Esophagus mucosa (tissue), 1 donor: ENCODE results near the gene PLAAT5. TPM values are rescaled to one million over a fixed set of nuclear protein-coding genes. Genes with fewer than 3 reads are reported as not detected.

Experiments
- ATAC-seq: fragments of 200-7000 bp; cut with Tn5 transposase; one replicate; pipeline ENCODE4 v1.9.1; 2020
- total RNA-seq: library from RNA; stranded (reverse); gene quantifications from one replicate; pipeline ENCODE4 v1.2.4, GENCODE V29; 2023
- donor health status: DM: yes; HTN: yes; CAD: no.

Gene PLAAT5
- total RNA-seq, 1 donor from 2014 or later, result 0.16 TPM

DNA sequence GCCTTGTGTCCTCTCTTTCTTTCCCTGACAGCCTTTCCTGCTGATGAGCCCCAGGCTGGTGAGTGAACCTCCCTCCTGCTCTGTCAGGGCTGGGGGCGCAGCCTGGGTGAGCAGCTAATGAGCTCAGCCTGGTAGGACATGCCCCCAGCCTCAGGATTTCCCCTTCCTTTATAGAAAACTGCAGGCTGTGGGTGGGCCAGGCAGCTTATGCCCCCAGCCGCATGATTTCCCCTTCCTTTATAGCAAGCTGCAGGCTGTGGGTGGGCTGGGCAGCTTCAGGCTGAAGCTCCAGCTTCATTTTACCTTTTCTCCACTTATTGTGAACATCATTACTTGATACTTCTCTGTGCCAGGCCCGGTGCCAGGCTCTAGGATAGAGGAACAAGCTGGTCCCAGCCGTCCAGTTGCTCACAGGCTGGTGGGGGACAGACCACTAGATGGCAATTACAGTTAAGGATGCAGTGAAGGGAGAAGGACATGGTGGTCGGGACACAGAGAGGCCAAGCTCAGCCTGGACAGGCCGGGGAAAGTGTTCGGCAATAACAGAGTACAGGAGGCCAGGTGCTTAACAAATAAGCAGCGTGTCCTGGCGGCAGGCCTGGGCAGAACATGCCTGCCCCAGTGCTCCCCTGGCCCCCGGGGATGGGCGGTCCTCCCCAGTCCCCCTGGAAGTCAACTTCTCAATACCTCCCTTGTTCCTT, 20.2 kb upstream of the PLAAT5 start:
- ATAC-seq, result no peak

- ATAC-seq, result no peak
Observed at GRCh38 chr11:63510360-63511047, 19.5 kb upstream of the PLAAT5 start.

DNA sequence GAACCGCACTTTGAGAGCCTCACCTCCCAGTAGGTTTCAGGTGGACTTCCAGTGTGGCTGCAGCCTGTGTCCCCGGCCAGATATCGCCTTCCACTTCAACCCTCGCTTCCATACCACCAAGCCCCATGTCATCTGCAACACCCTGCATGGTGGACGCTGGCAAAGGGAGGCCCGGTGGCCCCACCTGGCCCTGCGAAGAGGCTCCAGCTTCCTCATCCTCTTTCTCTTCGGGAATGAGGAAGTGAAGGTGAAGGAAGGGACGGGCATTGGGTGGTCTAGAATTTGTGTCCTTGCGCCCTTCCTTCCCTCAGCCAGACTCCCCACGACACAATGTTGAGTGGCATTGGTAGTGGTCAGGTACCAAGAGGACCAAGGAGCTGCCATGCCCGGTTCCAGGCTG, 17.8 kb upstream of the PLAAT5 start:
- ATAC-seq, result no peak

DNA sequence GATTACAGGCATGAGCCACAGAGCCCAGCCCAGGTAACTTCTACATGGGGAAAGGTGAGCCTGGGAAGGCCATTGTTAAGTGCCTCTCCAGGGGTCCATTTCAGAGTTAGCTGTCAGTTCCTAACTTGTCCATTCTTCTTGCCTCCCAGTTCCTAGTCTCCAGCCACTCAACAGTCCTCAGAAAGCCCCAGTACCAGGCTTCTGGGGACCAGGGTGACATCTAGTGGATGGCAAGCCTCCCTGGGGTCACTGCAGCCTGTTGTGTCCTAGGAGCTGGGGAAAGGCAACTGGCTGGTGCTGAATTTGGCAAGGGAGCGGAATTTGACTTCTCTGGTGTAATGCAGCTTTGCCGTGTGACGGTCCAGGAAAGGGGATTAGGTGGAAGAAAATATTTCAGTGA, 17.0 kb upstream of the PLAAT5 start:
- ATAC-seq, result no peak

DNA sequence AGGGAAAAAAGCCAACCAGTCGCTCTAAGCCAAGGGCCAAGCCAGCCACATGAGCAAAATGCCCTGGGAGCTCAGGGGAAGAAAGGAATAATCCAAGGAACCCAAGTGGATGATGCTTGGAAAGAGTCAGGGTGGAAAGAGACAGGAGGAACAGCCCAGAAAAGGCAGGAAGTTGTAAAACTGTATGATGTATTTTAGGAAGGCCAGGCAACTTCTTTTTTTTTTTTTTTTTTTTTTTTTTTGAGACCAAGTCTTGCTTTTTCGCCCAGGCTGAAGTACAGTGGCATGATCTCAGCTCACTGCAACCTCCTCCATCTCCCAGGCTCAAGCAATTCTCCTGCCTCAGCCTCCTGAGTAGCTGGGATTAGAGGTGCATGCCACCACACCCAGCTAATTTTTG, 16.5 kb upstream of the PLAAT5 start:
- ATAC-seq, result no peak

GRCh38 chr11:63506876-63507275, 15.9 kb upstream of the PLAAT5 start:
- ATAC-seq, result no peak

DNA sequence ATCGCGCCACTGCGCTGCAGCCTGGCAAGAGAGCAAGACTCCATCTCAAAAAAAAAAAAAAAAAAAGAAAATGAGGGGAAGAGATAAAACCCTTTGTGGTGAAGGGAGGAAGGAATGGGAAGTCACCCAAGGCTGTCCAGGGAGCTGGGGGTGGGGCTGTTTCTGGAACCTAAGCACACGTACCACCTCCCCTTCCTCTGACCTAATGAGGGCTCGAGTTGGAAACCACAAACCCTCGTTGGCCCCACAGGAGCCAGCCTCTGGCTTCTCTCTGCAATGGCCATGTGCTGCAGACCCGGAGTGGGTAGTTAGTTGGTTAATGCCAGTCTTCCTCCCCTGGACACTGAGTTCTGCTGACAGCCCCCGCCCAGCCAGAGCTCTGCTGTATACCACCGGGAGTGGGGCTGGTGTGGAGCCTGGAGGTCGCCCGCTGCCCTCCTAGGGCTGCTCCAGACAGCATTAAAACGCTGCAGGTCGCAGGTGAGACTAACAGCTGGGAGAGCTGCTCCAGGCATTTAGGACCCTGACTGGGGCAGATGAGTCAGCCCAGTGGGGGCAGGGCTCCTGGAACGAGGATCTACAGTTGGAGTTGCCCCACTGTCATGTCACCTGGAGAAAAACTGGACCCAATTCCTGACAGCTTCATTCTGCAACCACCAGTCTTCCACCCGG, 15.0 kb upstream of the PLAAT5 start, which contains the start of gene LGALS12:
LGALS12 (plus strand) TSS at position 228 of the 672 bp plus-strand sequence; CDS start at position 603, 375 bp downstream.
- ATAC-seq, result peak; percentile 19

DNA sequence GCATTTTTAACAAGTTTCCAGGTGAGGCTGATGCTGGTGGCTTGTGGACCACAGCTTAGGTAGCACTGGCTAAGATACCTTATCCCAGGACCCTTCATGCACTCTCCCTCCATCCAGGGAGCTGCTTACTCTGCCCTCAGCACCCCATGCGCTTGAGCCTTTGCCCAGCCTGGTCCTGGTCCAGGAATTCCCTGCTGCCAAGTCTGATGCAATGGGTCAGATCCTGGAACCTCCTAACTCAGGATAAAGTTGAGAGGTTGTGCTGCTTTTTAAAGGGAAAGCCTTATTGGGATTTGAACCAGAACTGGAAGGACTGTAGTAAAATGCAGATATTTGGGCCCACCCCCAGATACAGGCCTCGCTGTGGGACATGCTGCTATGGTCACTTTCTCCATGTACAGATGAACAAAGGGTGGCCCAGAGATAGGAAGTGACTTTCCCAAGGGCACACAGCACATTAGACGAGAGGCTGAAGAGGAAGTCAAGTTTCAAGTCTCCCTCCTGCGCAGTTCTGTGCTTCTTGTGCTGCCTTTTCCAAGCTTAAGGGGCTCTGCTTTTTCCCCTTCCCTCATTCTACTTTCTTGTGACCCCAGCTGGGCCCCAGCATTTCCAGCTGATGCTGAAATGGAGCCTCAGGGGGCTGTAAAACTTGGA, 14.1 kb upstream of the PLAAT5 start:
- no peak for ATAC-seq

- no peak for ATAC-seq
Observed at GRCh38 chr11:63504054-63504453, 13.1 kb upstream of the PLAAT5 start.

GRCh38 chr11:63503492-63503891, 12.5 kb upstream of the PLAAT5 start:
- ATAC-seq, result no peak

DNA sequence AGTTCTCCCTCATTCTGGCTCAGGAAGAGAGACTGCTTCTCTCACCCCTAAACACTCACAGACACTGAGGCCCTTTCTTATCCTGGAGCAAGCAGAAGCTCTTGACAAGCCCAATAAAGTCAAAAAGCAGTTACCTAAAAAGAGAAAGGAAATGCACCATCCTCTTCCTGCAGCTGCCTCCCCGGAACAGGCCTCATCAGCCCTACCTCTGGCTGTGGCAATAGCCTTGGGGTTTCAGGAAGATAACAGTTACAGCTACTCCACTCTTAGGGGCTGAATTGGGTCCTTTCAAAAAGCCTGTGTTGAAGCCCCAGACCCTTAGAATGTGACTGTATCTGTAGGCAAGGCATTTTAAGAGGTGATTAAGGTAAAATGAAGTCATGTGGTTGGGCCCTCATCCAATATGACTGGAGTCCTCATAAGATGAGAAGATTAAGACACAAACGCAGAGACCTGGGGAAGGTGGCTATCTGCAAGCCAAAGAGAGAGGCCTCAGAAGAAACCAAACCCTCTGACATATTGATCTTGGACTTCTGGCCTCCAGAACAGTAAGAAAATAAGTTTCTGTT, 11.4 kb upstream of the PLAAT5 start:
- ATAC-seq, result no peak

GRCh38 chr11:63501236-63501635, 10.3 kb upstream of the PLAAT5 start:
- no peak for ATAC-seq

DNA sequence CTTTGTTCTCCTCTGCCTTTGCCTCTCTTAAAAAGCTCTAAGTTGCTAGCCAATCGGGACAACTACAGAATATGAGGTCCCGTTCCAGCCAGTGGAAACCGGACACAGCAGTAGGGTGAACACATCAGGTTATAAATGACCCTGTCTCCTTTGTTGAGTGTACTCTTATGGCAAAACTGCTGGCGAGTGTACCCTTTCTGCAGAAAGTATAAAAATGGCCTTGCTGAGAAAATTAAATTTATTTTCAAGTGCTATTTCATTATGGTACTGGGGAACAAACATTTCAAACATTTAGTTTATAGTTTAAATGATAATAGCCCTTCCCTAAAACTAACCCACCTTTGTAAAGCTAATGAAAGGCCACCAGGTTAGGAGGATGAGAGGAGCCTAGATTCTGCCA, 8.9 kb upstream of the PLAAT5 start:
- ATAC-seq, result no peak

GRCh38 chr11:63494975-63495374, 4.0 kb upstream of the PLAAT5 start:
- ATAC-seq, result no peak

- no peak for ATAC-seq
Observed at GRCh38 chr11:63493127-63493526, 2.2 kb upstream of the PLAAT5 start.

GRCh38 chr11:63492441-63492840, 1.5 kb upstream of the PLAAT5 start:
- ATAC-seq, result no peak

DNA sequence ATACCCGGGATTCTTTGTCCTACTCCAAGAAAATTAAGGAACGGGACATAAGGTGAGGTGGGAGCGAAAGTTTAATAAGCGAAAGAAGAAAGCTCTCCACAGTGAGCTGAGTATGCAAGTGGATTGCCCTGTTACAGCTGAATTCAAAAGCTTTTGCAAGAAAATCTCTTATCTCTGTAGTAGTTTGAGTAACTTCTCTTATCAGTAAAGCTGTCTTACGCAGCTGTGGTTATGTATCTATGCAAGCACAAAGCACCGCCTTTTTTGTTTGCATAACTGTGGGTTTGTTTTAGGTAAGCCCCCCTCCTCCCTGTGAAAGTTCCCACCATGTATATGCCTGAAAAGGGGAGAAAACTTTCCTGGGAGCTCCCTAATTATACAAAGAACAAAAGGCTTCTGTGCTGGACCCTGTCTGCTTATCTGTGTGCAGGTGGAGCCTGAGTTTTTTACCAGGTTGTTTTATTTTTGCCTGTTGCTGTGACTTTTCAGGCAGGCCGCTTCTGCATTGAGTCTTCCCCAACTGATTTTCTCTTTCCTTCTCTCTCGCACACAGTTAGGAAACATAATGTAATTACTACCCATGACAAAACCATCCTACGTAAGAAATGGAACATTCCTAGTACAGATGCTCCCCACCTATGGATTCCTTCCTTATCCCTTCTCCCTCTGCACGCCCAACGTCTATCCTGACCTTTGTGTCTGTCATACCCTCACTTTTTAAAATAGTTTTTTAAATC, 837 bp upstream of the PLAAT5 start:
- no peak for ATAC-seq

DNA sequence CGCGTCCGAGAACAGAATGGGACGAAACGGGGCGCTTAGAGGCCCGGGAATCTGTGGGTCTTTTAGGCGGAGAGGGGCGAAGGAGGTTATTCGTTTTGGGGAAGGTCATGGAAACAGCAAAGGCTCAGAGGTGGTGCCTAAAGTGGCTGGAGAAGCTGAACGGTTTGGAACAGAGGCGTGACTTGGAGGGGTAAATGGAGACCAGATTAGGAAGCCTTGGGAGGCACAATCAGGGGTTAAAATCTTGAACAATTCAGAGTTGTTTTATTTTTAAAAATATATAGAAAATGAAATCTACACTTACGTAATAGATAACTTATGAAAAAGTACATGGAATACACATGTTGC, 247 bp upstream of the PLAAT5 start:
- no peak for ATAC-seq

DNA sequence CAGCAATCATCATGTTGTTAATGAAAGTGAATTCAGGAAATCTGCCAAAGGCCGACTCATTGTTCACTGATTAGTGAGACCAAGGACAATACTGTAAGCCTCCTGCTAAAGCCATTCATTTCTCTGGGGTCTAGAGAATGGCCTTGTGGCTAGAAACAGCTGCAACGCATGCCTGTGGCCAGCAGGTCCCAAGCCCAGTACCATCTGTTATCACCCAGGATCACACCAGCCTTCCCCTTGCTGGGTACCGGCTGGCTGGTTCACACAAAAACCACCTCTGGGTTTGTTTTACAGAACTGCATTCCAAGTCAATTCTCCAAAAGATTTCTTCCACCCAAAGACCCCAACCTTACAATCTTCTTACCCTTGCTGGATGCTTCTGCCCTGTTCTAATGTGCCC, 1.1 kb downstream of the PLAAT5 start:
- no peak for ATAC-seq

- ATAC-seq, result no peak
Observed at GRCh38 chr11:63488789-63489188, 2.2 kb downstream of the PLAAT5 start.

GRCh38 chr11:63485777-63486176, 5.2 kb downstream of the PLAAT5 start:
- ATAC-seq, result no peak

GRCh38 chr11:63480039-63480438, 10.9 kb downstream of the PLAAT5 start:
- ATAC-seq, result no peak
